Activated CD4-positive, alpha-beta T cell treated with anti-CD3 and anti-CD28 coated beads, Interleukin-2, Interleukin-4, amounts not matched to agents 100 ng/mL and 50 ng/mL, durations not matched to agents 16 hours and 8 hours (primary cell): ENCODE data around the gene HSD11B1L.
"Not testable (repeated sequence)": the region's sequence is repeated elsewhere in the genome, so short reads cannot be mapped to it uniquely, and the experiment has no call there.

Experiments used
- DNase-seq: peaks from one replicate; pipeline ENCODE4 v3.0.0-alpha.2; 2020; ENCODE audit warnings: low spot score

The HSD11B1L gene

GRCh38 chr19:5698635-5699422 lies 18.0 kb downstream of the HSD11B1L start:
- DNase-seq: no peak

DNA sequence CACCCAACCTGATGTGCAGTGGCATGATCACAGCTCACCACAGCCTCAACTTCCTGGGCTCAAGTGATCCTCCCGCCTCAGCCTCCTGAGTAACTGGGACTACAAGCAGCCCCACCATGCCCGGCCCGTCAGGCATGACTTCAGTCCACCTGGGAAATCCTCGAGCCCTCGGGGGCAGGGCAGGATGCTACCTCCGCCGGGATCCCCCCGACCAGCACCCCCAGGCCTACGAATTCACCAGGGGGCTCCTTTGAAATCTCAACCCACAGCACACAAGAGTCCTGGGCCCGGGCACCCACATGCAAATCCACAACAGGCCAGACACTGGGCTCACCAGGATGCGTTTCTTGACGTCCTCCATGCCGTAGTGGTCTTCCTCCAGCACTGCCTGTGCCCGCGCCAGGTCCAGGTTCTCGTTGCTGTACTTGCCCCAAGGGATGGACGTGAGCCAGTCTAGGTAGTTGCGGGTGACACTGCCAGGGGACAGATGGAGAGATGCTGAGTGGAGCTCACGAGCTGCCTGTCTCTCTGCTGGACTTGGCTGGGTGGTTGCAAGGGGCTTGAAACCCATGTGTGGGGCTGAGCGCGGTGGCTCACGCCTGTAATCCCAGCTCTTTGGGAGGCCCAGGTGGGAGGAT lies 19.7 kb downstream of the HSD11B1L start:
- no peak for DNase-seq

DNA sequence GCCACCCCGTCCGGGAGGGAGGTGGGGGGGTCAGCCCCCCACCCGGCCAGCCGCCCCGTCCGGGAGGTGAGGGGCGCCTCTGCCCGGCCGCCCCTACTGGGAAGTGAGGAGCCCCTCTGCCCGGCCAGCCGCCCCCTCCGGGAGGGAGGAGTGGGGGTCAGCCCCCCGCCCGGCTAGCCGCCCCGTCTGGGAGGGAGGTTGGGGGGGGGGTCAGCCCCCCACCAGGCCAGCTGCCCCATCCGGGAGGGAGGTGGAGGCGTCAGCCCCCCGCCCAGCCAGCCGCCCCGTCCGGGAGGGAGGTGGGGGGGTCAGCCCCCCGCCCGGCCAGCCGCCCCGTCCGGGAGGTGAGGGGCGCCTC lies 21.2 kb downstream of the HSD11B1L start:
- DNase-seq: not testable (repeated sequence)

DNA sequence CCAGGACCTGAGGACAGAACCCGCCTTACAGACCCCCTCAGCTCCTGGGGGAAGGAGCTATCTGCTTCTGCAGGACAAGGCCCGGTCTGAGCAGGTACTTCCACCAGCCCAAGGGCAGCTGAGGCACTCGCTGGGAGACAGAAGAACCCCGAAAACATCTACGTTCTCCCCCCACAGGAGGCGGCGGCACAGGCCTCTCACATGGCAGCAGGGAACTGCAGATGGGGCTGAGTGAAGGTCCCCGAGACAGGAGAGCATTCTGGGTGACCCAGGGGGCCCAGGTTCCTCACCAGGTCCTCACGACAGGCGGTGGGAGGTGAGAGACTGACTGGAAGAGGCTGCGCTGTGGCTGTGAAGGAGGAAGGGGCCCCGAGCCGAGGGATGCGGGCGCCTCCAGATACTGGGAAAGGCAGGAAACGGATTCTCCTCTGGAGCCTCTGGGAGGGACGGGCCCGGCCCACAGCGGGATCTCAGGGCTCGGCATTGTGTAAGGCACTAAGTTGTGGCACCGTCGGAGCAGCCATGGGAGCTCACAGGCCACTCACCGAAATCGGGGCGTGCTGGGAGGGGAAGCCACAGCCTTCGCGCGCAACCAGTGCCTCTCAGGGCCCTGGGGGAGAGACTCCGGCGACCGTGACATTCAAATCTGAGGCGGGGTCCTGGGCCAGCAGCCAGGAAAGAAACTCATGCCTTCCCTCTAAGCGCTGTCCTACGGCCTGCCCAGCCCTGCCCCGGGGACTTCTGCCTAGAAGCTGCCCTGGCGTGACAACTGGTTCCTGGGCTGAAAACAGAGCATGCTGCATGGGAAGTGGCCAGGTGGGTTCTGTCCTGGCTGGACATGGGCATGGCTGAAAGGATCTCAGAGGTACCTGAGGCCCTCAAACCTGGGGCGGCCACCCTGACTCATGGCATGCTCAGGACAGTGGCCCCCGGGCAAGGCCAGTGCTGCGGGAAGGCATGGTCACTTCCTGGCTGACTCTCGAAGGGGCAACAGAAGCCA lies 23.3 kb downstream of the HSD11B1L start:
- no peak for DNase-seq

GRCh38 chr19:5705552-5705951 lies 24.7 kb downstream of the HSD11B1L start:
- no peak for DNase-seq

DNA sequence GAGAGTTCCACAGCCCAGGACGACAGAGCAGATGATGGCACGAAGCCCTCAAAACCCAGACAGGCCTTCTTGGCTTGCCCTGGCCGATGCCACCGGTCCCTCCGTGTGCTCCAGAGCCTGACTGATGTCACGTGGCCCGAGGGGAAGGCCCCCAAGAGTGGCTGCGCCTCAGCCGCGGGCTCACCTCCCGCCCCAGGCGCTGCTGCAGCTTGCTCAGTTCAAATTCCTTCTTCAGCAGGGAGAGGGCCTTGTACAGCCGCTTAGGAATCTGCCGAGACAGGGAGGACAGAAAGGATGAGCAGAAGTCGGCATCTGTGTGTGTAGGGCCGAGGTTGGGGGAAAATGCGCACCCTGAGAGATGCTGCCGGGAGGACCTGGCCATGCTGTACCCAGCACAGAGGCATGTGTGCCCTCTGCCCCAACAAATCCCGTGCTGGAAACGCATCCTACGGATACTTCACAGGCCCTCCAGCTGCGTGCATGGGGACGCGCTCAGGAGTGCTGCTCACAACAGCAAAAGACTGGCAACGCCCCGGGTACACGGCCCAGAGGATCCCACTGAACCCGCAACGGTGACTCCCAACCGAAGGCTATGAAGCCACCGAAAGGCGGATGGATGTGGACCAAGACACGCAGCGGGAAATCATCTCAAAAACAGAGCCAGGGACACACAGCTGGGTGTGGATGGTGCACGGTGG lies 26.2 kb downstream of the HSD11B1L start:
- DNase-seq: no peak

DNA sequence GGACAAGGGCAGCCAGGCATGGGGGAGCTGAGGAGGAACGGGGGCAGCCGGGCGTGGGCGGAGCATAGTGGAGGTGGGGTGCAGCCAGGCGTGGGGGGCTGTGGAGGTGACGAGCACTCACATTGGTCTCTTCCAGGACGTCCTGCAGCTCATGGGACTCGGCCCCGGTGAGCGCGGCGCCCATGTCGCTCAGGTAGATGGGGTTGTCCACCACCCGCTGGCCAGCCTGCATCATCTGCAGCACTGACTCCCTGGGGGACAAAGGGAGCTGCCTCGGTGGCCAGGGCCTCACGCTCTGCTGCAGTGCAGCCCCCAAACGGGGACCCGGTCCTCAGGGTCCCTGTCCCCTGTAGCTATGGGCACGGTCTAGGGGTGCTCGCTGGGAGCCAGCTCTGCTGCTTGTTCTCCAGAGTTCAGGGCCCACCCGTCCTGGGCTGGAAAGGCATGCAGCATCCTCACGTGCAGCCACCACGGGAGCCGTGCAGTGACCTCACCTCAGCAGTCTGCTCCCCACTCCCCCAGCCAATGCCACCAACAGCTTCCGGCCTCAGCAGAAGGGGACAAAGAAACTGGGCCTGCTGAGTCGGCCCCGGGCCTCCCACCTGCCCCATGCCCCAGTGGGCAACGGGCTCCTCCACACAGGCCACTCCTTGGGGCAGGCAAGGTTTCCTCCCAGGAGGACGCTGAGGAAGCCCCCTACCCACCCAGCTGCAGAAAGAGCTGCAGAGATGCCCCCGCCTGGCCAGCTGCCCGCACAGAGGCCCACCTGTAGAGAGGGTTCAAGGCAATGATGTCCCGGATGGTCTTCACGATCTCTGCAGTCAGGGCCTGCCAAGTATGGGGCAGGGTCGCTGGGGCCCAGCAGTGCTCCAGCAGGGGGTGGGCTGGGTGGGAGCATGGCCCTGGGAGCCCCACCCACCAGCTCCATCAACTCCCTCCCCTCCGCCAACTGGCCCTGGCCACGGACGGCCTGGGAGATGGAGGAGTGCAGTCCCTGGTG lies 27.0 kb downstream of the HSD11B1L start:
- DNase-seq: no peak

- no peak for DNase-seq
Observed at GRCh38 chr19:5711025-5711424, 30.2 kb downstream of the HSD11B1L start.

- no peak for DNase-seq
Observed at GRCh38 chr19:5711713-5712161, 30.9 kb downstream of the HSD11B1L start.

GRCh38 chr19:5713228-5713627 lies 32.4 kb downstream of the HSD11B1L start:
- no peak for DNase-seq

DNA sequence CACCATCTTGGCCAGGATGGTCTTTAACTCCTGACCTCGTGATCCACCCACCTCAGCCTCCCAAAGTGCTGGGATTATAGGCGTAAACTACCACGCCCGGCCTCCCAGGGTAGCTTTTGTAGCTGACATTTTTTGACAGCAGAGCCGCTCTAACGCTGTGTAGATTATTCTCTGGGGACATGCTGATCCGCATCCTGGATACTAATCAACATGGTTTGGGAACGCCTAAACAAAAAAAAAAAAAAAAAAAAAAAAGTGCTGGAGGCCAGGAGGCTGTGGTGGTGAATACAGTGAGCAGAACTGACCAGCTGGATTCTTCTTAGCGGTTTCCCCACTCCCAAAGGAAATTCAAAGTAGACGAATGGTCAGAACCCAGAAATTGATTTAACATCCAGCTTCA lies 34.0 kb downstream of the HSD11B1L start:
- no peak for DNase-seq

- DNase-seq: no peak
Observed at GRCh38 chr19:5717215-5717935, 36.5 kb downstream of the HSD11B1L start.

- no peak for DNase-seq
Observed at GRCh38 chr19:5718037-5718578, 37.3 kb downstream of the HSD11B1L start.

- peak; percentile 84 for DNase-seq
Observed at GRCh38 chr19:5718579-5719273, 37.9 kb downstream of the HSD11B1L start.

DNA sequence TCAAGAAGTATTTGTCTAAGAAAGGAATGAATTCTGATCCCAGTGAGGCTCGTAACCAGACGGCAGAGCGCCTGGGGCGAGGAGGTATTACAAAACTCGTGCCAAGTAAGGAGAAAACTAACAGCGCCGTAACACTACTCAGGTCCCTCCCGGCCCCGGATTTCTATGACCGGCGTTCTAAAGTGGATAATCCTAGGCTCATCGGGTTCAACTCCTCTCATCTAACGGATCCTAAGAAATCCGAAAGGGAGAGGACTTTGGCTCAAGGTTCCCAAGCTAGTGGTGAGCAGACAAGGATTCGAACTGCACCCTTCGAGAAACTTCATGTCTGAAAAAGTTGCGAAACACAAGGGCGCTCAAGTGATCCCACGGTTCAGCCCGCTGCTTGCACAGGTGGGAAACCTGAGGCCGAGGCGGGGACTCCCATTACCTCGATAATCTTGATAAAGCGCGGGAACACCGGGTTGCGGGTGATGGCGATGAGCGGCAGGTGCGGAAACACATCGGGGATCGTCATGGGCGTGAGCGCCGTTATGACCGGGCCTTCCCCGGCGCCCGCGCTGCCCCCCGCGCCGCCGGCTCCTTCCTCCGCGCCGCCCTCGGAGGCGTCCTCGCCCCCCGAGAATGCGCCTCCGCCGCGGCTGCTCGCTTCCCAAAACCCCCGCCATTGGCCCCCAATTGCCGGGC lies 38.6 kb downstream of the HSD11B1L start:
- DNase-seq: no peak

DNA sequence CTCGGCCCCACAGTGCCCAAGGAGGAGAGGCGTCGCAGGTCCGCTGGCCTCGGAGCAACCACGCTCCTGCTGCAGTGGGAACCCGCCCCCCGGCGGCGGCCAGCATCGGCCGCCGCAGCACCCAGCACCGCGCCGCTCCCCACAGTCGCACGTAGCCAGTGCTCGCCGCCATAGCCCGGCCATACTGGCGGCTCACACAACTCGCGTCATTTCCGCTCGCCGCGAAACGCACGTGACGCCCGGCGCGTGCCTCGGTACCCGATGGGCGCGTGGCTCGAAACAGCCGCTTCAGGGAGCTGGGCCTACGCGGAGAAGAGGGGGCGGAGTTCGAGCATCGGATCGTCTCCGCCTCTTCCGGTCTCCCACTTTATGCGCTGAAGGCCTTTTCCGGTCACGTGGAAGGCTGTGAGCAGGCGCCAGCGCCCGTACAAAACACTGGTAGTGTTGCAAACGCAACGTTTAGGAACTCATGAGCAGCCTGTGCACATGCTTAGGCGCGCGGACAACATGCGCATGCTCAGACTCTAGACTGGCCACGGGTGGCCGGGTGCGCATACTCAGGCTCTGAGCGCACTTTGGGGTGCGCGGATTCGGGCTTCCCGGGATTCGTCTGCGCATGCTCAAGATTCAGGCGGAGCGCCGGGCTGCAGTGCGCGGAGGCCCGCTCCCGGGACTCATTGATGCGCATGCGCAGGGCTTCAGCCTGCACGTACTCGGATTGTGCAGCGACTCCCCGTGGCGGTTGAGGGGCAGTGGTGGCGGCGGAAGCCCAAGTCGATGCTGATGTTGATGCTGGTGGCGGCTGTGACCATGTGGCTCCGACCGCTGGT lies 39.3 kb downstream of the HSD11B1L start, which contains the start of the genes CATSPERD and LONP1:
CATSPERD (plus strand) TSS at position 677 of the 830 bp plus-strand sequence; CDS start at position 778, 101 bp downstream.
LONP1 (minus strand) TSS at position 186 of the 830 bp plus-strand sequence; CDS start at position 172, 14 bp downstream.
- peak; percentile 99 for DNase-seq

GRCh38 chr19:5727453-5728050 lies 46.7 kb downstream of the HSD11B1L start:
- no peak for DNase-seq
